ENCODE data around the gene UBE2D2. TPM values are rescaled to one million over a fixed set of nuclear protein-coding genes. Genes with fewer than 3 reads are reported as not detected.

UBE2D2 gene
- total RNA-seq, 1 donor from 2014 or later = 129 TPM

GRCh38 chr5:139646111-139646510, 85.0 kb downstream of the UBE2D2 start:
- Mint-ChIP-seq H3K27ac (ENCODE audit: unreplicated experiment) (no peak overlapping the region), H3K4me1 (ENCODE audit: low read depth) (peaks cover 14% of the 10 kb centered on the region), H3K36me3 (ENCODE audit: low read depth) (peaks cover 5% of the 10 kb centered on the region)

GRCh38 chr5:139646912-139647505, 85.9 kb downstream of the UBE2D2 start:
- Mint-ChIP-seq H3K4me3 (ENCODE audit: unreplicated experiment) (peak overlapping the region; percentile 74), H3K36me3 (ENCODE audit: low read depth) (peaks cover 5% of the 10 kb centered on the region), H3K27me3 (ENCODE audit: low read depth) (no peaks in the 10 kb centered on the region), H3K27ac (ENCODE audit: unreplicated experiment) (no peak overlapping the region), H3K9me3 (ENCODE audit: low read depth) (no peaks in the 10 kb centered on the region), H3K4me1 (ENCODE audit: low read depth) (peaks cover 22% of the 10 kb centered on the region)
- TF ChIP-seq, protein P1, sequence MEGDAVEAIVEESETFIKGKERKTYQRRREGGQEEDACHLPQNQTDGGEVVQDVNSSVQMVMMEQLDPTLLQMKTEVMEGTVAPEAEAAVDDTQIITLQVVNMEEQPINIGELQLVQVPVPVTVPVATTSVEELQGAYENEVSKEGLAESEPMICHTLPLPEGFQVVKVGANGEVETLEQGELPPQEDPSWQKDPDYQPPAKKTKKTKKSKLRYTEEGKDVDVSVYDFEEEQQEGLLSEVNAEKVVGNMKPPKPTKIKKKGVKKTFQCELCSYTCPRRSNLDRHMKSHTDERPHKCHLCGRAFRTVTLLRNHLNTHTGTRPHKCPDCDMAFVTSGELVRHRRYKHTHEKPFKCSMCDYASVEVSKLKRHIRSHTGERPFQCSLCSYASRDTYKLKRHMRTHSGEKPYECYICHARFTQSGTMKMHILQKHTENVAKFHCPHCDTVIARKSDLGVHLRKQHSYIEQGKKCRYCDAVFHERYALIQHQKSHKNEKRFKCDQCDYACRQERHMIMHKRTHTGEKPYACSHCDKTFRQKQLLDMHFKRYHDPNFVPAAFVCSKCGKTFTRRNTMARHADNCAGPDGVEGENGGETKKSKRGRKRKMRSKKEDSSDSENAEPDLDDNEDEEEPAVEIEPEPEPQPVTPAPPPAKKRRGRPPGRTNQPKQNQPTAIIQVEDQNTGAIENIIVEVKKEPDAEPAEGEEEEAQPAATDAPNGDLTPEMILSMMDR (IDR thresholded peaks at IDR 0.05) = no peak
- DNase-seq (ENCODE audit: low spot score) = peak; percentile 83

More at GRCh38 chr5:139646111-139646510, 85.0 kb downstream of the UBE2D2 start:
- Mint-ChIP-seq H3K9me3 (ENCODE audit: low read depth) (no peaks in the 10 kb centered on the region), H3K27me3 (ENCODE audit: low read depth) (no peaks in the 10 kb centered on the region), H3K4me3 (ENCODE audit: unreplicated experiment) (no peak overlapping the region)
- peak; percentile 61 for DNase-seq (ENCODE audit: low spot score)
- TF ChIP-seq, protein P1 (IDR thresholded peaks at IDR 0.05) = no peak

- H3K36me3 Mint-ChIP-seq (ENCODE audit: low read depth) = peaks cover 5% of the 10 kb centered on the region
- peak overlapping the region; percentile 74 for H3K4me3 Mint-ChIP-seq (ENCODE audit: unreplicated experiment)
- TF ChIP-seq, protein P1 (IDR thresholded peaks at IDR 0.05) = no peak
- no peaks in the 10 kb centered on the region for H3K9me3 Mint-ChIP-seq (ENCODE audit: low read depth)
- peak; percentile 47 for DNase-seq (ENCODE audit: low spot score)
- H3K27ac Mint-ChIP-seq (ENCODE audit: unreplicated experiment) = peak overlapping the region; percentile 32
- peaks cover 28% of the 10 kb centered on the region for H3K4me1 Mint-ChIP-seq (ENCODE audit: low read depth)
- H3K27me3 Mint-ChIP-seq (ENCODE audit: low read depth) = no peaks in the 10 kb centered on the region
Measured at GRCh38 chr5:139647506-139648204, 86.5 kb downstream of the UBE2D2 start.

- H3K4me1 Mint-ChIP-seq (ENCODE audit: low read depth) = peaks cover 36% of the 10 kb centered on the region
- peak within 1 kb of the TSS; percentile 99 for H3K4me3 Mint-ChIP-seq (ENCODE audit: unreplicated experiment)
- peak within 1 kb of the TSS; percentile 41 for H3K27ac Mint-ChIP-seq (ENCODE audit: unreplicated experiment)
- no peaks in the 10 kb centered on the region for H3K9me3 Mint-ChIP-seq (ENCODE audit: low read depth)
- DNase-seq (ENCODE audit: low spot score) = peak; percentile 96
- TF ChIP-seq, protein P1 (IDR thresholded peaks at IDR 0.05) = peak; percentile 12
- H3K27me3 Mint-ChIP-seq (ENCODE audit: low read depth) = no peaks in the 10 kb centered on the region
- peaks cover 5% of the 10 kb centered on the region for H3K36me3 Mint-ChIP-seq (ENCODE audit: low read depth)
Measured at GRCh38 chr5:139648205-139649081, 87.3 kb downstream of the UBE2D2 start, which contains the start of gene CXXC5. Gene CXXC5 (plus strand): TSS chr5:139648349. CDS start chr5:139680524, 32,175 bp downstream.
